ENCODE results near the gene ROBO1.
"Not testable (repeated sequence)": the region's sequence is repeated elsewhere in the genome, so short reads cannot be mapped to it uniquely, and the experiment has no call there.

ROBO1 gene

DNA sequence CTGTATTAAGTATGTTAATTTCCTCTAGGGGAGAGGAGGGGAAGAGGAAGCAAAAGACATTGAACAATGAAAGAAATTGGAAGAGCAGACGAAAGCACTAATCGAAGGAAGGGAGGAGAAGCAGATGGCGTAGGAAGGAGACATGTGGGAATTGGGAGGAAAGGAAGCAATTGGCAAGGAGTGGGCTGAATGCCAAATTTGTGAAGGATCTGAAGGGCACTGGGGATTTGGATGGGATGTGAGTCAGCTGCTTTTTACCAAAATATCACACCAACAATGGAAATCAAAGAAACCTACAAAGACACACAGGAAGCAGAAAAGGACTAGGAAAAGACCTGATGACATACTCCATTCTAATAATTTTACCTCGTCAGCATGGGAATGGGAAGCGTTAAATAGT, 1029.8 kb downstream of the ROBO1 start:
- TF ChIP-seq POLR2A (IDR thresholded peaks at IDR 0.05; ENCODE audit: low read length) (no peak), GATA1 (IDR thresholded peaks at IDR 0.05; ENCODE audit: low read depth, low read length) (no peak)
- no peak for DNase-seq

DNA sequence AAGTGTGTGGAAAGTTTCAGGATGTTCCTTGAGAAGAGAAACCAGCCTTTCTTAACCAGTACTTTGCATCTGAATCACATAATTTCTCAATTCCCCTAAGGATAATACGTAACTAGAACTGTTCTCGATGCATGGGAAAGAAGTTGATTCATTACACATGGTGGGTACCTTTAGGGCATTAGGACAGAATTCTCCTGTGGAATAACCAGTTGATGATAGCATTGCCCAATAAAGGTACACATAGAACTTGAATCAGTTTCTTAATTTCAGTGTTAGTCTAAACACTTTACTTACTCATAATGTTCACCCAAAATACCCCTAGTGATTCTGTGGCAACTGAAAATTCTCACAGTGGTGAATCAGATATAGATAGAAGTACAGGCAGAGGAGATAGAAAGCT, 1030.9 kb downstream of the ROBO1 start:
- TF ChIP-seq POLR2A (IDR thresholded peaks at IDR 0.05; ENCODE audit: low read length) (no peak), GATA1 (IDR thresholded peaks at IDR 0.05; ENCODE audit: low read depth, low read length) (no peak)
- no peak for DNase-seq

DNA sequence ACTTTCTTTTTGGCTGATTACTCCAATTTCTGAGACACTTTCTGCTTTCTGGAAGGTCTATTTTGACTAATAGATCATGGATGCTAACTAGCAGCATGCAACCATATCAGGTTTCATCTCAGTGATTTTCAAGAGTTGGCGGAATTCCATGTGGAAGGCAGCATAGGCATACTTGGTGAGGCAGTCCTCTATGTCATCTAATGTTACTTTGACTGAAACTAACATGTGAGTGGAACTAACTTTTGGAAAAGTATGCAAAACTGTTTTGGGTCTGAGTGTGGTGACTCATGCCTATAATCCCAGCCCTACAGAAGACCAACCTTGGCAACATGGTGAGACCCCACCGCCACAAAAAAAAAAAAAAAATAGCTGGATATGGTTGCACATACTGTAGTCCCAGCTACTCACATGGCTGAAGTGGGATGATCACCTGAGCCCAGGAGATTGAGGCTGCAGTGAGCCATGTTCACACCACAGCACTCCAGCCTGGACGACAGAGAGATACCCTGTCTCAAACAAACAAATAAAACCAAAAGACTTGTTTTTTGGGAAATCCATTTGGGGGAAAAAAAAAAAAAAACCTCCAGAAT, 1033.7 kb downstream of the ROBO1 start:
- DNase-seq, result no peak
- TF ChIP-seq GATA1 (IDR thresholded peaks at IDR 0.05; ENCODE audit: low read depth, low read length) (no peak), POLR2A (IDR thresholded peaks at IDR 0.05; ENCODE audit: low read length) (no peak)

DNA sequence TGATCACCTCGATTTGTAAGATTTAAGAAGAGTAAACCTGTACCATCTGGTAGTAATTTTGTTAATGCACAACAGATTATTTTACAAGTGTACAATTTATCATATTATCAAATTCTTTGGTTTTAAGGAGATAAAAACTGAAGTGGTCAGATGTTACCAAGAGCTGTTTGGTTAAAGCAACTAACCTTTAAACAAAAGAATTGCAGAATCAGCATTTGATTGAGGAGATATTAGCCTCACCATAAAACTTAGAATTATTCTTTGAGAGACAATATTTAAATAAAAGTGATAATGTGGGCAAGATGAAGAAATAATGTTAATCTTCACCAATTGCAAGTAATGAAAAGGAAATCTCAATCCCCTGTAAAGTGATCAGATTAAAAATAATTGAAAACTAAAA, 1034.9 kb downstream of the ROBO1 start:
- TF ChIP-seq POLR2A (IDR thresholded peaks at IDR 0.05; ENCODE audit: low read length), result no peak
- TF ChIP-seq GATA1 (IDR thresholded peaks at IDR 0.05; ENCODE audit: low read depth, low read length), result no peak
- DNase-seq, result no peak

DNA sequence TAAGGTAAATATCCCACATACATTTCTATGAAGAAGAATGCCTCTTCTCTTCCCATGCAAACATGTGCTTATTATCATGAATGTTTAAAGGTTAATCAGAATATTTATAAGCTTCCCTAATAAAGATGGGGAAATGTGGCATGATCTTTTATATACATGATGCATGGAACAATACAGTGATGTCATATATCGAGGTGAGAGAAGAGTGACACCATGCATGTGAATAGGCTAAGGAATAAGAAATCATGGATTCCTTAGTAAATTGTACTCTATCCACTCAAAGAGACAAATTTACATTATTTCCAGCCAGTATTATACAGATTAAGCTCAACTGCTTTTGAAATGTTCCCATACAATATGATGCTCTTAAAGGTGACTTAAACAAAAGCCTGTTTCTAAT, 1035.3 kb downstream of the ROBO1 start:
- DNase-seq, result no peak
- TF ChIP-seq GATA1 (IDR thresholded peaks at IDR 0.05; ENCODE audit: low read depth, low read length) (no peak), POLR2A (IDR thresholded peaks at IDR 0.05; ENCODE audit: low read length) (no peak)

DNA sequence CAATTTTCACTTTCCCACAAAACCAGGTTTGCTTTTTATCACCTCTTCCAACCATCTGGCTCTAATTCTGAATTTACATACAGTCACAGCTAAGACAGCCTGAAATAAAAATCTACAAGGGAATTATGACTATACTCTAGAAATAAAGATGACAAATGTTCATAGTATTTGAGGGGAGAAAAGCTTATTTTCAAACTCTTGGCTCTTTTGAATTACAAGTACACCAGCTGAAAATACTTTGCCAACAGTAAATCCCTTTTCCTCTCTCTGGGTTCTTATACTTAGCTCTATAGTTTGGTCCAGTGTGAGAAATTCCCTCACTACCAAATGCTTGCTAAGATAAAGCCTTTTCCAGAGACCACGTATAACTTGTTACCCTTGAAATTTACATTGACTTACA, 1037.9 kb downstream of the ROBO1 start:
- TF ChIP-seq POLR2A (IDR thresholded peaks at IDR 0.05; ENCODE audit: low read length), result no peak
- TF ChIP-seq GATA1 (IDR thresholded peaks at IDR 0.05; ENCODE audit: low read depth, low read length), result no peak
- DNase-seq, result no peak

DNA sequence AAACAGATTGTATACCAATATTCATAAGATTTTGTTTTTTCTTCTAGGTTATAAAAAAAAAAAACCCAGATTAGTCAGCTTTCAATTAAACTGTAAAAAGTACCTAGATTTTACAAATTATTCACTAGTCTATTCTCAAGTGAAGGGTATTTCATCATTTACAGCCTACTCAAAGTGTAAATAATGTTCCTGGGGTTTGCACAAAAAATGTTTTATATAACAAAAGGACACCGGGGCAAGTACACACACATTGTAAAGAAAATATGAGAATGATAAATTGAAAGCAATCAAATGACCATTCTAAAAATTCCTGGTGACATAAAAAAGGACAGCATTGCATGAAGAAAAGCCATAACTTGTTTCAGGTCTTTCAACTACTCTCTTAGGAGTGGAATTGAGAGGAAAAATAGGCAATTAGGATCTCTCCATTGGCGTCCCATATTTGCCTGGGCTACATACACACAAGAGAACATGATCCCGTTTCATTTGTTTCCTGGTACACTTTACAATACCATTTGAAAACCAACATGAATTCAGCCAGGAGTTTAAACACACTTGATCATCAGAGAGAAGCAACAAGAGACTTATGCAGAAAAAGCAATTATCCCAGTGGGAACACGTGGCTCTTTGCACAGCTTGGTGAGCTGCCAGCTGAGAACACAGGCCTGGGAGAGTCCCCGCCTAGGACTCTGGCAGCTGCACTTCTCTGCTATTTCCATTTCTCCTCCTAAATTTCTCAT, 1039.2 kb downstream of the ROBO1 start:
- TF ChIP-seq POLR2A (IDR thresholded peaks at IDR 0.05; ENCODE audit: low read length), result no peak
- no peak for TF ChIP-seq GATA1 (IDR thresholded peaks at IDR 0.05; ENCODE audit: low read depth, low read length)
- no peak for DNase-seq

DNA sequence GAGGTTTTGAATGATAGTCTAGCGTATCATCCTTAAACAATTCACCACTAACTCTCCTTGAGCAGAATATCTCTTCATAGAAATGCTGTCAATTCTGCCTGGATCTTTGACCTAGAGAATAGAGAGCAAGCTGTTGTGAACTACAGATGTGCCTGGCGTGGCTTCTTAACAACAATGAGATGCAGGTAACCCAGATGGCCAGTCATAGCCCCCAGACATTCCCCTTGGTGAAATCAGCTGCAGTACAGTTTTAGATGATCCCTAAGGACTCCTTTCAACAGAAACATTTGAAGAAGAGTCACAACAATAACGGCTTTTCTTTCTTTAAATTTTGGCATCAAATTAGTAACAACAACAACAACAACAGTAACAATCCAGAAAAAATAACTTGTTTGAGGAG, 1041.3 kb downstream of the ROBO1 start:
- TF ChIP-seq POLR2A (IDR thresholded peaks at IDR 0.05; ENCODE audit: low read length), result no peak
- no peak for TF ChIP-seq GATA1 (IDR thresholded peaks at IDR 0.05; ENCODE audit: low read depth, low read length)
- no peak for DNase-seq

DNA sequence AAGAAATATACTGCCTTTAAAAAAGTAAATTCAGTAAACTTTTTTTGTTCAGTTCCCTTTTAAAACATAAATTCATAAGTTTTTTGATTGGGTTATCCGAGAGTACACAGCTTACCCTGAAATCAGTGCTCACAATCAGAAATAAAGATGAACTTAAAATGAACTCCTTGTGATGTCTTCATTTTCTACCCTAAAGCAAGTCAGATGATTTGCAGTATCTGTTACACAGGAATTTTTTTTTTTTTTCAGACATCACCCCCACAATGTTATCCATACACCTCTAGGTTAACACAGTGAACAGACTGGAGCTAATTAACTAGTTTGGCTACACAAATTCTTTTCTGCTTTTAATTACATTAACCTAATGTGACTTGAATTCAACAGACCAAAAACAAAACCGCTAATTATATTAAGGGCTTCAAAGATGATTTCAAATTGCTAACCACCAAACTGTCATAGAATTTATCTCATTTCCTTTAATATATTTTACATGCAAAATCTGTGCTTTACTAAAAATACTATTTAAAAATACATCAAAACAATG, 1042.0 kb downstream of the ROBO1 start:
- no peak for TF ChIP-seq POLR2A (IDR thresholded peaks at IDR 0.05; ENCODE audit: low read length)
- TF ChIP-seq GATA1 (IDR thresholded peaks at IDR 0.05; ENCODE audit: low read depth, low read length), result no peak
- no peak for DNase-seq

DNA sequence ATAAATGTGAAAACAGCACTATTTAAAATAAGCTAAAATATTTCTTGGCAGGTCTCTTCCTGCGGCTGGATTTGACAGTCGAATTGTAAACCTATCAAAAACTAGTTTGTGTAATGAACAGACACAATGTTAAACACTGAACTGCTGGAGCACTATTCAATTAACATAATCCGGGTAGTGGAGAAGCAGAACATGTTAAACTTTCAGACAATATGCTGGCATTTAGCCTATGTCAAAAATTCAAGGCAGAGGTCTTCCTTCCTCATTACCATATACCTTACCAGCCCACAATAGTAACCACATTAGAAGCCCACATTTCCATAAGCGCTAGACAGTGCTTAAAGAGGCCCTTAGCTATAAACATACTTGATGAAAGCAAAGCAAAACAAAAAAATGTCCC, 1042.9 kb downstream of the ROBO1 start:
- DNase-seq, result no peak
- no peak for TF ChIP-seq GATA1 (IDR thresholded peaks at IDR 0.05; ENCODE audit: low read depth, low read length)
- no peak for TF ChIP-seq POLR2A (IDR thresholded peaks at IDR 0.05; ENCODE audit: low read length)

DNA sequence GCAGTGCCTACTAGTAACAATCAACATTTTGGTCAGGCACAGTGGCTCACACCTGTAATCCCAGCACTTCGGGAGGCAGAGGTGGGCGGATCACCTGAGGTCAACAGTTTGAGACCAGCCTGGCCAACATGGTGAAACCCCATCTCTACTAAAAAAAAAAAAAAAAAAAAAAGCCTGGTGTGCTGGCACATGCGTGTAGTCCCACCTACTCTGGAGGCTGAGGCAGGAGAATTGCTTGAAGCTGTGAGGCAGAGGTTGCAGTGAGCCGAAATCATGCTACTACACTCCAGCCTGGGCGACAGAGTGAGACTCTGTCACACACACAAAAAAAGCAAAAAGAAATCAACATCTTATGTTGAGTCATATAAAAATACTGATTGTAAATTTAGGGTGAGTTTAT, 1043.4 kb downstream of the ROBO1 start:
- DNase-seq, result not testable (repeated sequence)

DNA sequence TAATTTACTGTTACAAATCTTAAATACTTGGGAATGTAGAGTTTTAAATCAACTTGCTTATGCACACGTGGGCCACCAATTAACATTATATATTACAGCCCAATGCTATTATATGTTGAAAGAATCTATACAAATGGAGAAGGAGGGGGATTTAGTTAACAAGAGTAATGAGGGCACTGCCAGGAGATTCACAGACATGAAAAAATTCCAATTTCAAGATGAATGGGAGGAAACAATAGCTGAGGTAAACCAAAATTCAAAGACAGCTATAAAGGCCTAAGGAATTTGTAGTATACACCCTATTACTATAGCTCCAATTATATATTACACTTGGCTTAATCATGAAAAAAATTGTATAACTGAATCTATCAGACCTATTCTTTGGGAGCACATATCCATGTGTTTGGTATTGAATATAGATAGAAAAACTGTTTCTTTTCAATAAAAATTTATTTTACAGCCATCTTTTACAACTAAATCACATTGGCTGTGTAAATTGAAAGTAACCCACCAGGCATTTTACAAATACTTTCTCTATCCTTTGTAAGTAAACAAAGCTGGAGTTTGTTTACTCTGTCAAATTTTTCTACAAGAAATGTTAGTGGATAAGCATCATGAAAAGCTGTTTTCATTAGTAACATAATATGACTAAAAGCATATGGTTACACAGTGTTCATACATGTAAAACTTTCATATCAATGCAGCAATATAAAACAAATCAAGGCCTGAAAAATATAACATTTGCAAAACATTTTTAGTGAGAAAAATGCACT, 1045.8 kb downstream of the ROBO1 start:
- TF ChIP-seq POLR2A (IDR thresholded peaks at IDR 0.05; ENCODE audit: low read length) (no peak), GATA1 (IDR thresholded peaks at IDR 0.05; ENCODE audit: low read depth, low read length) (no peak)
- no peak for DNase-seq

DNA sequence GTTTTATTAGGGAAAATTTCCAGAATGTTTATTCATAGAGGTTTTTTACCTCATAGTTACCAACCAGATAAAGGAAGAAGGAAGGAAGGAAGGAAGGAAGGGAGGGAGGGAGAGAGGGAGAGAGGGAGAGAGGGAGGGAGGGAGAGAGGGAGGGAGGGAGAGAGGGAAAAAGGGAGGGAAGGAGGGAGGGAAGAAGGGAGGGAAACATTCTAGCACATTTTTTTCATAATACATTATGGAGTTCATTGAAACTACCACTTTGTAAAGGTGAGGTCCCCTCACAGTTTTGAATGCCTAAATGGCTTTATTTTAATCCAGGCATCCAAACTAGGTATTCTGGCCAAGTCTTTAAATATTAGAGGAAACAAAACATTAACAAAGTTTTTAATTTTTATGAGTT, 1049.1 kb downstream of the ROBO1 start:
- TF ChIP-seq GATA1 (IDR thresholded peaks at IDR 0.05; ENCODE audit: low read depth, low read length) (no peak), POLR2A (IDR thresholded peaks at IDR 0.05; ENCODE audit: low read length) (no peak)
- no peak for DNase-seq

DNA sequence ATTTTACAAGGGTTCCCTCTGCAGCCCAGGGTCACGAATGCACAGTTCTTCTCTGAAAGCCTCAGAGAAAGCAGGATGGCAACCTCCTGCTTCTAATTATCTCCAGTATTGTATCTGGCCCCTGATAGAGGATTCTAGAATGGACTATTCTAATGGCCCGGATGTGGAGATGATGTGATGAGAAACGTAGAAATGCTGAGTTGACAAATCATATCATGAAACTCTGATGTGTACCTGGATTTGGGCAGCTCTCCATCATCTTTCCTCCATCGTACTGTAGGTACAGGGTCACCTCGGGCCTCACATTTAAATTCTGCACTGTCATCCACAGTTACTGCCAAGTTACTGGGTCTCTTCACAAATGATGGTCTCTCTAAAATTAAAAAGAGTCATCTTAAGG, 1050.8 kb downstream of the ROBO1 start:
- no peak for DNase-seq
- TF ChIP-seq GATA1 (IDR thresholded peaks at IDR 0.05; ENCODE audit: low read depth, low read length) (no peak), POLR2A (IDR thresholded peaks at IDR 0.05; ENCODE audit: low read length) (no peak)
